Kidney tubule cell (primary cell): ENCODE results near the gene TAS1R2.
A peak's percentile ranks its signal among the peaks of the same experiment; 100 is the strongest.
"Not testable (repeated sequence)": the region's sequence is repeated elsewhere in the genome, so short reads cannot be mapped to it uniquely, and the experiment has no call there.

Source experiments
- DNase-seq: peaks from one replicate; pipeline ENCODE4 v3.0.0-alpha.2; 2018; ENCODE audit warnings: low spot score

TAS1R2 gene

DNA sequence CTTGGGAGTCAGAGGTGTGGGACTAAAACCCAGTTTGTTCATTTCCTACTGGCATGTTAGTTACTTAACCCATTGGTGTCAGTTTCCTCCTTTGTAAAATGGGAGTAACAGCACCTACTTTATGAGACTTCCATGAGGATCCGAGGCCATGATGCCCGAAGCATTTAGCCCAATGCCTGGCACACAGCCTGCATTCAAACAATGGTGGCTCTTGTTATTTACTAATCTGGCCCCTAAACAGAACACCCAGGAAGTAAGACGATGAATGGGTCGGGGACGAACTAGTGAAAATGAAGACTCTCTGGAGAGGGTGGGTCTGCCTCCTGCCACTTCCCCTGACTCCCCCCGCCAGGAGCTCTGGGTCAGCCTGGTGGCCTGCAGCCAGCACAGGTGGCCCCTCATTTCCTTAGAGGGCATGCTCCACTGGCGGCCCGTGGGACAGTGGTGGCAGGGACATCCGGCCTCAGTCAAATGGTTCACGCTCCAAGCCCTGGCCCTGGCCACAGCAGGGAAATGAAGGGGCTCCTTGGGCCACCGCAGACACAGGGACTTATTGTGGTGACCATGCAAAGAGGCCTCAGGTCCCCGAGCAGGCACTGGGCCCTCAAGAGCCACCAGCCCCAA, 9.5 kb upstream of the TAS1R2 start:
- DNase-seq: no peak

DNA sequence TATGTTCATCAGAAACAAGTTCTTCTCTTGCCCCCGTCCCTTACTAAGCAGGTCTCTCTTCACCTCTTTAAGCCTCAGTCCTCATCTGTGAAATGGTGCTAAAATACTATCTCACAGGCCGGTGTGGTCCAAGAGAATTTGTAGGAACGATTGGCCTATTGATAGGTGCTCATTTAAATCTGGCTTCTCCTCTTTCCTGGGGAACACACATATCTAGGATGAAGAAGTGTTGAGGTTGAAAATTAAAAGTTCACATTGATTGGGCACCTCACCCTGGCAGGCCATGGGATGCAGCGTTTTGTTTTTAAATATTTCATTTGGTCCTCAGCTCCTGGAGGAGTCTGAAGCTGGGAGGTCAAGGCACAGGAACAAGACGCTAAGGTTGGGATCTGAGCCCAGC, 8.9 kb upstream of the TAS1R2 start:
- DNase-seq: no peak

DNA sequence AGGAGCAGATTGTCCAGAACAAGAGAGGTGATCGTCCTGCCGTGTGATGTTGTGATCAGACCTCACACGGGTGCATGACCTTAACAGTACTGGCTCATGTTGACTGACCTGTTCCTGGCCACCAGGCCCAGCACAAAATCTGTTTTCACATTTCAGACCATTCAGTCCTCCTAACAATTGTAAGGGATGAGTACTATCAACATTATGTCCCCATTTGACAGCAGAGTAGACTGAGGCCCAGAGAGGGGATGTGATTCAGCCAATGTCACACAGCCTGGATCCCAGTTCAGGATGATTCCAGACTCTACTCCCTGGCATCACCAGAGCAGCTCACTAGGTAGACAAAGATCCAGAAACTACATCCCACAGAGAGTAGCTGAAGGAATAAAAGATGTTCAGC, 7.4 kb upstream of the TAS1R2 start:
- DNase-seq: no peak

DNA sequence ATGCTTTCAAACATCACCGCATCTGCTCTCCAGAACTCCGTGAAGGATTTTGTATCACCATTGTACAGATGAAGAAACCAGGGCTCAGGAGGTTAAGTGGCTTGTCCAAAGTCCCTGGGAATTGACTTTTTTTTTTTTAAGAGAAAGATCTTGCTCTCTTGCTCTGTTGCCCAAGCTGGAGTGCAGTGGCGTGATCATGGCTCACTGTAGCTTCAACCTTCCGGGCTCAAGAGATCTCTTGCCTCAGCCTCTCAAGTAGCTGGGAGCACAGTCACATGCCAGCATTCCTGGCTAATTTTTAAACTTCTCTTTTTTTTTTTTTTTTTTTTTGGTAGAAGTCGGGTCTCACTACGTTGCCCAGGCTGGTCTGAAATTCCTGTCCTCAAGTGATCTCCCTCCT, 6.9 kb upstream of the TAS1R2 start:
- DNase-seq: peak; percentile 22

DNA sequence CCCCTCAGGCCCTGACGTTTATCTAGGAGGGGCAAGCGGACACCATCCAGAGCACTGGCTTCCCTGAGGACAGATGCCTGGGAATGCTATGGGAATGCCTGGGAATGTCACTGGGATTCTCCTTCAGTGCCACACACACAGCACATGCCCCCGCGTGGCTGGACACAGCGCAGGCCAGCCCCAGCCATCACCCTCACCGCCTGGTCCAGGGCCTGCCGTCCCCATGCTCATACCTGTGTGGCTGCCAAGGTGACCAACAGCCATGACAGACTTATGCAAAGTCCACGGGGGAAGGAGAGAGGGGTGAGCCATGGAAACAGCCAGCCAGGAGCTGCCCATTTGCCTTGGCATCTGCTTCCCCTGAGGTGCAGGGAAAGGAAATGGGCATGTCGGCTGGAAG, 5.7 kb upstream of the TAS1R2 start:
- DNase-seq: no peak

DNA sequence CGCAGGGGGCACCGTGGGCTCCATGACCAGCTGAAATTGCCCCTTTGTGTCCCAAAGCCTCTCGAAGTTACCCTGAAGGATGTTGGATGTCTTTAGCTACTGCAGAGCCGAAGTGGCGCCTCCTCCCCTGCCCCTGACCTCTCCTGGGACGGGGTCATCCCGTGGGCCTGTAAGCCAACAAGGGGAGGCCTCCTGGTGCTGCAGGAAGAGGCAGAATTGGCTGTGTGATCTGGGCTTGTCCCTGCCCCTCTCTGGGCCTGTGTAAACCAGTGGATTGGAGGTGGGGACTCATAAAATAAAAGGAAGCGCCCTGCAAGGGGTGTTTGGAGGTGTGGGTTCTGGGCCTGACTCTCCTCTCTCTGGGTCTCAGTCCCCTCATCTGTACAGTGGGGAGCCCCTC, 2.1 kb upstream of the TAS1R2 start:
- DNase-seq: no peak

DNA sequence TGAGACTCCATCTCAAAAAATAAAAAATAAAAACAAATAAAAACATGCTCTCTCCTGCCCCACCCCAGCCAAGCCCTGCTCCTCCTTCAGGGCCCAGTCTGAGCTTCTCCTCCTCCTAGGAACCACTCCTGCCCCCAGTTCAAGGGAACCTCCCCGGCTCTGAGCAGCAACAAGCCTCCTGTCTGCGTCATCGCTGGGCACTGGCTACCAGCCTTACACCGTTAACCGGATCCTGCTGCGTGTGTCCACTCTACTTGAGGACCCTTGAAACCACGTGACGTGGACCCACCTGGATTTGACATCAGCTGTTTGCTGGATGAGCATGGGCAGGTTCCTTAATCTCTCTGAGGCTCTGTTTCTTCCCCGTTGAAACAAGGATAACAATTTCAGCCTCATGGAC, 1.6 kb upstream of the TAS1R2 start:
- no peak for DNase-seq

DNA sequence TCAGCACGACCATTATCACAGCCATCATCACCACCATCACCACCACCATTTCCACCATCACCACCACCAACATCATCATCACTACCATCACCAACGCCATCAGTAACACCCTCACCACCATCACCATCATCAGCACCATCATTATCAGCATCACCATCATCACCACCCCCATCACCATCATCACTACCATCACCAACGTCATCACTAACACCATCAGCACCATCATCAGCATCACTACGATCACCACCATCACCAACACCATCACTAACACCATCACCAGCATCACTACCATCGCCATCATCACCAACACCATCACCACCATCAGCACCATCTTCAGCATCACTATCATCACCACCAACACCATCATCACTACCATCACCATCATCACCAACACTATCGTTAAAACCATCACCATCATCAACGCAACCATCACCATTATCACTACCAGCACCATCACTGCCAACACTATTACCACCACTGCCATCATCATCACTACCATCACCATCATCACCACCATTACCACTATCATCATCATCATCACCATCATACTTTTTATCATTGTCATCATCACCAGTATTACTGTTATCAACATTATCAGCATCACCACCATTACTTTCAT, 1.3 kb downstream of the TAS1R2 start:
- DNase-seq: no peak

DNA sequence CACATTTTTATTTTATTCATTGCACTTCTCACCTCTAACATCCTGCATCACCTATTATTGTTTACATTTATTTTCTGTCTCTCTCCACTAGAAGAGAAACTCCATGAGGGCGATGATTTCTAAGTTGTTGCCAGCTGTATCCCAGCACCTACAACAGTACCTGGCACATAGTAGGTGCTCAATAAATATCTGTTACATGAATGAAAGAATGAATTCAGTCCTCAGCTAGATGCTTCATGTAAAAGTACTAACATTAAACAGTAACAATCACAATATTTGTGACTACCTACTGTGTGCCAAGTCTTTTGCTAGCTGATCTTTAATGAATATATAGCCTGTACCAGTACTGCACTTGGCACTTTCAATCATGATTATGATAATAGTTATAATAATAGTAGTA, 3.0 kb downstream of the TAS1R2 start:
- no peak for DNase-seq

DNA sequence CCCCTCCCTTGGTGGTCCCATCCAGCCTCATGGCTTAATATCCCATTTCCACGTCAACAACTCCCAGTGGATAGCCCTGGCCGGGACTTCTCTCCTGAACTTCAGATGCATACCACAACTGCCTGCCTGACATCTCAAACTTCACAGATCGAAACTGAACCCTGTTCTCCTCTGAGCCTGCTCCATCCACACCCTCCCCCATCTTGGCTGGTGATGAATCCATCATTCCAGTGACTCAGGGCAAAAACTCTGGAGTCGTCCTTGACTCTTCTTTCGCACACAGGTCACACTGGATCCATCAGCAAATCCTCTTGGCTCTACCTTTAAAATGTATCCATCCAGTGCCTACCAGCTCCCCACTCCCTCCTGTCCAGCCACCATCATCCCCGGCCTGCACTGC, 3.9 kb downstream of the TAS1R2 start:
- no peak for DNase-seq

DNA sequence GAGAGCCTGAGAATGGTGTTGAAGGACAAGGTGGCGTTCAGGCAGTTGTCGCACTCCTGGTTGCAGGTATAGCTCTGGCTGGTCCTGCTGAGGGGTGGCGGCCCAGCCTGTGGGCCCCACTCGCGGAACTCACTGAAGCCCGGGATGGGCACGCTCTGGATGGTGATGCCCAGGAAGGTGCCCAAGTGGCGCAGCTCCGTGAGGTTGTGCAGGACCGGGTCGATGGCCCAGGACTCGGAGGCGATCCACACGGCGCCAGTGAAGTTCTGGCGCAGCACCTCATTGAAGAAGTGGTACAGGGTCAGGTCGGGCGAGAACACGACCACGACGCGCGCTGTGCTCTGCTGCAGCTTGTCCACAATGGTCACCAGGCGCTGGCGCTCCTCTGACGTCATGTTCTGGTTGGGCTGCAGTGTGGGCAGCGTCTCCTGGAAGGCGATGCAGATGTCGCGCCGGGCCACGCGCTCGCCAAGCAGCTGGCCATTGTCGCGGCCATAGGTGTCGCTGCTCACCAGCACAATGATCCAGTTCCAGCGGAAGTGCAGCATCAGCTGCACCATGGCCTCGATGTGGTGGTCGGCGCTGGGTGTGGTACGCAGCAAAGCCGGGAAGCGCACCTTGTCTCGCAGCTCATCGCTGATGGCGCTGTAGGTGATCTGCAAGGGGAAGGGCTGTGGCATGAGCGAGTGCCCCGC, 5.0 kb downstream of the TAS1R2 start:
- no peak for DNase-seq

DNA sequence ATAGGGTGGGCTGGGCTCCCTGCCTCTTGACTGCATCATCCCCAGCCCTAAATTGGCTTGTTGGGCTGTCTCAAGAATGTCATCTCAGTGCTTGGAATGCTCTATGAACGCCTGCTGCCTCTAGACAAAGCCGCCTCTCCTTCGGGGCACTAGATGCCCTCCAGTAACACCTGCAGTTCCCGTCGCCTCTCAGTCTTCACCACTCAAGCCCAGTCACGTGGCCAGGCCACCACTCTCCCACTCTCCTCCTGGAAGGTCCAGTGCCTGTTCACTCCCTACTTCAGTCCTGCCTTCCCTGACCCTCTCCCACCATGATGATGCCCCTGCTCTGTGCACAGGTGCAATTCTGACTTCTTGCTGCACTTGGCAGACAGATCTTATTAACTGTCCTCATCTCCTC, 7.0 kb downstream of the TAS1R2 start:
- no peak for DNase-seq

DNA sequence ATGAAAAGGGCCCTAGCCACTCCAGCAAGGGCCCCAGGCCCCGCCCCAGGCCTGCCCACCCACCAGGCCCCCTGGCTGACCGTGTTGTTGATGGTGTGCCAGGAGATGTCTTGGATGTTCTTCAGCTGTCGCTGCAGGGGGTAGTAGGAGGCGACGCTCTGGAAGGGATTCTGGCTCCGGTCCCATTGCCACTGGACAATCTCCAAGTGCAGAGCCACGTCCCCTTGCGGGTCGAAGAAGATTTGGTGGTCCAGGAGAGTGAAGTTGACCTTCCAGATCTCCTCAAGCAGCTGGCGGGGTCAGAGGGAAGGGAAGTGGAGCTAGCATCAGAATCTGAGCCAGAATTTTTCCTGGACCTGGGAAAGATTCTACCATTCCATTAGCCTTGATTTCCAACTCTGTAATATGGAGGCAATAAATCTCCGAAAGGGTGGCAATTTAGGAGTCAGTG, 10.2 kb downstream of the TAS1R2 start:
- no peak for DNase-seq

DNA sequence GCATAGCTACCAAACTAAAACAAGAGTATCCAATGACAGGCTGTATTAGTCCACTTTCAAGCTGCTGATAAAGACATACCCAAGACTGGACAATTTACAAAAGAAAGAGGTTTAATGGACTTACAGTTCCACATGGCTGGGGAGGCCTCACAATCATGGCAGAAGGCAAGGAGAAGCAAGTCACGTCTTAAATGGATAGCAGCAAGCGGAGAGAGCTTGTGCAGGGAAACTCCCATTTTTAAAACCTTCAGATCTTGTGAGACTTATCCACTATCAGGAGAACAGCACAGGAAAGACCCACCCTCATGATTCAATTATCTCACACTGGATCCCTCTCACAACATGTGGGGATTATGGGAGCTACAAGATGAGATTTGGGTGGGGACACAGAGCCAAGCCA, 11.7 kb downstream of the TAS1R2 start:
- not testable (repeated sequence) for DNase-seq

DNA sequence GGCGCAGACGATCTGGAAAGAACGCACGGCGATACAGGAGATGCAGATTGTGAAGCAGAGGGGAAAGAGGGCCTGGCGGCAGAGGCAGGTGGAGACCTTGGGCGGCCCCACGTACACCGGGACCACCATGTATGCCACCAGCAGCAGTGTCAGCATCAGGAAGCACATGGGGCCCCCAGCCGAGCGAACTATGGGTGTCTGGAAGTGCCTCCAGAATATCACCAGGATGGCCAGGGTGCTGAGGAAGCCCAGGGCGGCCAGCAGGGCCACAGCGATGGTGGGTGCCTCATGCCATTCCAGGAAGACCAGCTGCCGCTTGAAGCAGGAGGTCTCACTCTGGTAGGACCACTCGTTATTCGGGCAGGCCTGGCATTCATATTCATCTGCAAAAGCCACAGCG, 19.3 kb downstream of the TAS1R2 start:
- no peak for DNase-seq

DNA sequence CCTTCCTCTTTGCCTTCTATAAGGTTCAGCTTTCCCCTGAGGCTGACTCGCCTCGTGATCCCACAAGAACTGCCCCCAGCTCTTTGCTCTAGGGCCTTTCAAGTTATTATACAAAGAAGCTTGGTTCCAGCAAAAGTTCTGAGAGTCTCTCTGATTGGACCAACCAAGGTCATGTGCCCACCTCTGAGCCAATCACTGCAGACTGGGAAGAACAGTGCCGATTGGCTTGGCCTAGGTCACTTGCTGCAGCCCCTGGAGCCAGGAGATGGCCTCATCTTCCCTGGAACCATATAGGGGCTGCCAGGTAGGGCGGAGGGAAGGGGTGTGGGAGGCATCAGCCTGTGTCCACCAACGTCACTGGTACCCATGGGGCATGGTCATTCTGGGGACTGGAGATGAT, 22.8 kb downstream of the TAS1R2 start:
- no peak for DNase-seq

DNA sequence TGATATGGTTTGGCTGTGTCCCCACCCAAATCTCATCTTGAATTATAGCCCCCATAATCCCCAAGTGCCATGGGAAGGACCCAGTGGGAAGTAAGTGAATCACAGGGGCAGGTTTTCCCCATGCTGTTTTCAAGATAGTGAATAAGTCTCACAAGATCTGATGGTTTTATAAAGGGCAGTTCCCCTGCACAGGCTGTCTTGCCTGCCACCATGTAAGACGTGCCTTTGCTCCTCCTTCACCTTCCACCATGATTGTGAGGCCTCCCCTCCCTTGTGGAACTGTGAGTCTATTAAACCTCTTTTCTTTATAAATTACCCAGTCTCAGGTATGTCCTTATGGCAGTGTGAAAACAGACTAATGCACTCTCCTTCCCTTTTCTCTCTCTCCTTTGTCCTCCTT, 27.1 kb downstream of the TAS1R2 start:
- not testable (repeated sequence) for DNase-seq

DNA sequence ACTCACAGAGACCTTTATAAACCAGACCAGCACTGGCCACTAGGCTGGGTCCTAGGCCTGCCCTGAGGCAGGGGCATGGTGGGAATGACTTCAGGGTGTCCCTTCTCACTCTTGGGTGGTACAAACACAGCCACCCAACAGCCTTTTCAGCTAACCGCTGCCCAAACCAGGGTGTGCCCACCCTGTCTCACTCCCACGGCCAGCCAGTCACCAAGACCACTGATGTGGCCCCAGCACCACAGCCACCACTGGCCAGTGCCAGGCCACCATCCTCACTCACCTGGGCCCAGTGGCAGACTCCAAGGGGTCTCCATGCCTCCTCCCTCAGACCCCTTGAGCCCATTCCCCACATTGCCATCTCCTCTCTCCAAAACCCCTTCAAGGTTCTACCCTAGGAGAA, 27.8 kb downstream of the TAS1R2 start:
- no peak for DNase-seq

DNA sequence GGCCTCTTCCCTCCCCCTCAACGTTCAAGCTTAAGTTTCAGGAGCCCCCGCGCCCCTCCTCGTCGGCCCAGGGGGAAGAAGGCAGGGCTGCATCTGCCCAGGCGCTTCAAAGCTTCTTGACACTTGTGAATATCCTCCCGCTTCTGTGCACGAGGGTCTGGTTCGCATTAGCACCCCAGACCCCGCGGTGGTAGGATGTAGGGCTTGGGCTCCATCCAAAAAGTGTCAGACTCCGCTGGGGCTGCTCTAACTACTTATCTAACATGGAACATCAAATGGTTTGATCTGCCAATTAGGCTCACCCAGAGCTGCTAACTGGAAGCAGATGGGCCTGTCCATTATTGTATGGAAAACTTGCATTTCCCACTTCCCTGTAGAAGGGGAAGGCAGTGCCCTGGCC, 28.9 kb downstream of the TAS1R2 start:
- DNase-seq: no peak

DNA sequence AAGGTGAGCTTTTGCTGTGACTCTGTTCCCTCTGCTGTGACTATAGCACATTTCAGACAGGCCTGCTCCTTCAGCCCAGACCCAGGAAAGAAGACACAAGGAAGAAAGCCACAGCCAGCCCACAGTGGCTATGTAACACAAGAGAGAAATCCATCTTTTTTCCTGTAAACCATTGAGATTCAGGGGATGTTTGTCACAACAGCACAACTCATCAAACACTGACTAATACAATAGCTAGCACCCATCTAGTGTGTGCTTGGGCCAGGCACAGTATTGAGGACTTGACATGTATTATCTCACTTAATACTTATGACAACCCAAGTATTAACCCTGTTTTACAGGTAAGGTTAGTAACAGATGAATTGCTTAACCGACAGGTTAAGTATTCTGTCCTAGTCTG, 29.8 kb downstream of the TAS1R2 start:
- DNase-seq: no peak

DNA sequence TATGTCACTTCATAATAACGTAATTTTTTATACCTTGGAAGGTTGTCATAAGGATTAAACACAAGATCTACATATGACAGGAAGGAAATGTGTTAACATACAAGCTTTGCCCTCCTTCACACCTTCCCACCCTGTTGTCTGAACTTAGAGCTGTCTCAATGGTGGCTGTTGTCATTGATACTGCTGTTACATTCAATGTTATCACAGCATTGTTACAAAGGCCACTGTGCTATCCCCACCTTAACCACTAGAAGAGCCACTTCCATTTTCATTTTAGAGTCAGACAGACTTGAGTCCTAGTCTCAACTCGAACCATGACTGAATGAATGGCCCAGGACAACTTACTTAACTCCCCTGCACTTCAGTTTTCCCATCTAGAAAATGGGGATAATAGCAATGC, 31.2 kb downstream of the TAS1R2 start:
- no peak for DNase-seq

DNA sequence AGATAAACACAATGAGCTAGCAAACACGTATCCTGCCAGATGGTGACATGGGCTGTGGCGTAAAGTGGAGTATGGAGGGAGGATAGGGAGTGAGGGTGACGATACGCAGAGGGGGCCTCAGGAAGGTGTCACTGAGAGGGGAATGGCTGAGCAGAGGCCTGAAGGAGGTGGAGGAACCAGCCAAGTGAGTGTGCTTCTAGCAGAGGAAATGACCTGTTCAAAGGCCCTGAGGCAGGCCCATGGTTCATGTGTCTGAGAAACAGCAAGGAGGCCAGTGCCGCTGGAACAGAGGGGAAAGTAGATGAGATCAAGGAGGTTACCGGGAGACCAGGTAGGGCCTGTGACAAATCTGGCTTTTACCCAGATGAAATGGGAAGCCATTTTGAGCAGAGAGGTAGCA, 36.0 kb downstream of the TAS1R2 start:
- DNase-seq: no peak

DNA sequence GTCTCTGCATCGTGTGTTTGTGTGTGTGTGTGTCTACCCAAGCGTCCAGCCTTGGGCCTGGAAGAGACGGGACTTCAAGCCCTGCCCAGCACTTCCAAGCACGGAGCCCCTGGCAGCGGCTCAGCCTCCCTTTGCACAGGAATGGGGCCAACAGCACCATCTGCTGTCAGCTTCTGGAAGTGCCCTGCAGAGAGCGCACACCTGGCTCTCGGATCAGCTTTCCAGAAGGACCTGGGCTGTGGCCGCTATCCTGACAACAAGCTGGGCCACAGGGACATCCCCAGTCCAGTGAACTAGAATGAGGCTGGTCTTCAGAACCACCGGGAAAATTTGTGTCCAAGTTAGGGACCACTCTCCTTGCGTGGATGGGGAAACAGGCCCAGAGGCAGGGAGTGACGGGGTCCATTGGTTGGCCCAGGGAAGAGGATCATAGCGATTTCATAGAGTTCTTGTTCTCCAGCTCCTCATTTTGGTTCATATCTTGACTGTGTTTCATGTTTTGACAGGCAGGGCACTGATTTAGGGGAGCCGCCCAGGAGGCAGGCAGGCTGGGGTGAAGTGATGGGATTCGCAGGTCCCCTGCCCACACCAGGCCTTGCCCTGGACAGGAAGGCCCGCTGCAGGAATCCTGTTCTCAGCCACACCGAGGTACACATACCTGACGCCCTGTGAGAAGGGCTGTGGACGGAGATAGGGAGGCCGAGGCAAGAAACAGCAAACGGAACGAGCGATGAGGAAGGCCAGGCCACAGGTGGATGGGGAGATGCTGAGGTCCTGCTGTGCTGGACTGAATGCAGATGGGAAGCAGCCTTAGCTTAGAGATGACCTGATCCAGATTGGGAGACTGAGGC, 38.4 kb downstream of the TAS1R2 start:
- DNase-seq: peak; percentile 74
